ENCODE measurements around the gene FCRL2.
A peak's percentile ranks its signal among the peaks of the same experiment; 100 is the strongest.
"Not testable (repeated sequence)": the region's sequence is repeated elsewhere in the genome, so short reads cannot be mapped to it uniquely, and the experiment has no call there.

Gene FCRL2

DNA sequence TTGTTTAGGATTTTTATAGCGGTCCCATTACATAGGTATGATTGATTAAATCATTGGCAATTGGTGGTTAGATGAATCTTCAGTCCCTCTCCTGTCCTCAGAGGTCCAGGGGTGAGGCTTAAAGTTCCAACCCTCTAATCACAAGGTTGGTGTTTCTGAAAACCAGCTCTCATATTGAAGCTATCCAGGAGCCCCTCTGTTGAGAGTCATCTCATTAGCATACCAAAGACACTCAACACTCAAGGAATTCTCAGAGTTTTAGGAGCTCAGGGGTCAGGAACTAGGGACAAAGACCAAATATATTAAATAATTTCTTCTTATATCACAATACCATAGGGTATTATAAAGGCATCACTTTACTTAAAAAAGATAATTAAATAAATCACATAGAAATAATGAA is 23.3 kb downstream of the FCRL2 start:
- no peak for FAIRE-seq
- no peak for DNase-seq (ENCODE audit: insufficient read length, low spot score)

GRCh38 chr1:157751283-157751682 is 25.6 kb downstream of the FCRL2 start:
- DNase-seq (ENCODE audit: insufficient read length, low spot score) (no peak), FAIRE-seq (no peak)

- FAIRE-seq = no peak
- no peak for DNase-seq (ENCODE audit: insufficient read length, low spot score)
These were observed 28.6 kb downstream of the FCRL2 start for GRCh38 chr1:157748262-157748817.

DNA sequence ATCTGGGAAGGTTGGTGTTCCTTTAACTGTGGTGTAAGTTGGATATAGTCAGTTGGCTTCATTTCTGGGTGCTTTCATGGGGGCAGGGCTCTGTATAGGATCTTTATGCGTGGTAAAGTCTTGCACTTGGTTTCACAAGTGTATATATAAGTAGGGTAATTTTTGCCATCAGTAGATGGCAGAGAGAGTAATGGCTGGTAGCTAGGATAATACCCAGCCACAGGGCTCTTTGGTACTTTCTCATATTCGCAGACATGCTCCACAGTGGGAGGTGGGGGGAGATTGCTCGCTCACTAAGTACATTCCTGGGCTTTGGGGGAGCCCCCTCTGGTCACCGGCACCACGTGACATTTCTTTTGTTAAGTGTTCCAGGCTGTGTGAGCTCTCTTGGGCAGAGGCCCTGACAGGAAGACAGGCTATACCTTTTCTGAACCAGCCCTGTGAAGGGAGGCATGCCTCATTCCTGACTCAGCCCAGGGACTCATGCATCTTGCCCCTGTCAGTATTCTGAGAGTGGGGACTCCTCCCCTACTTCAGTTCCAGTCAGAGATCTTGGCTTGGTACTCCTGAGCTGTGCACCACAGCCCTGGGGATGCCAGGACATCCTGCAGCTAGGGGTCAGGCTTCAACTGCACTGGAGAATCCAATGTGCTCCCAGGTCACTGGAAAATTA is 37.6 kb downstream of the FCRL2 start:
- no peak for DNase-seq (ENCODE audit: insufficient read length, low spot score)
- peak; percentile 66 for FAIRE-seq

- not testable (repeated sequence) for FAIRE-seq; DNase-seq (ENCODE audit: insufficient read length, low spot score)
These were observed 40.9 kb downstream of the FCRL2 start for GRCh38 chr1:157735991-157736390.

DNA sequence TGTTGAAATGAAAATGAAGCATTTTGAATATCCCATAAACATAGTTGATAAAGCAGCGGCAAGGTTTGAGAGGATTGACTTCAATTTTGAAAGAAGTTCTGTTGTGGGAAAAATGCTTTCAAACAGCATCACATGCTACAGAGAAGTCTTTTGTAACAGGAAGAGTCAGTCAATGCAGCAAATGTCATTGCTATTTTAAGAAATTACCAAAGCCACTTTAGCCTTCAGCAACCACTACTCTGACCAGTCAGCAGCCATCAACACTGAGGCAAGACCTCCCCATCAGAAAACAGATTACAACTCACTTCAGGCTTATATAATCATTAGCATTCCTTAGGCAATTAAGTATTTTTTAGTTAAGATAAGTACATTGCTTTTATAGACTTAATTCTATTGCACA is 42.6 kb downstream of the FCRL2 start:
- FAIRE-seq (peak; percentile 55), DNase-seq (ENCODE audit: insufficient read length, low spot score) (no peak)

- FAIRE-seq = no peak
These were observed 44.2 kb downstream of the FCRL2 start for GRCh38 chr1:157732755-157733154.

GRCh38 chr1:157725221-157725577 is 51.7 kb downstream of the FCRL2 start:
- DNase-seq (ENCODE audit: insufficient read length, low spot score) (no peak), FAIRE-seq (no peak)

More at GRCh38 chr1:157732755-157733154, 44.2 kb downstream of the FCRL2 start:
- DNase-seq (ENCODE audit: insufficient read length, low spot score) = no peak

GRCh38 chr1:157724537-157725220 is 52.3 kb downstream of the FCRL2 start:
- DNase-seq (ENCODE audit: insufficient read length, low spot score) (no peak), FAIRE-seq (peak; percentile 4)

GRCh38 chr1:157723157-157723556 is 53.8 kb downstream of the FCRL2 start:
- no peak for FAIRE-seq
- DNase-seq (ENCODE audit: insufficient read length, low spot score) = no peak

DNA sequence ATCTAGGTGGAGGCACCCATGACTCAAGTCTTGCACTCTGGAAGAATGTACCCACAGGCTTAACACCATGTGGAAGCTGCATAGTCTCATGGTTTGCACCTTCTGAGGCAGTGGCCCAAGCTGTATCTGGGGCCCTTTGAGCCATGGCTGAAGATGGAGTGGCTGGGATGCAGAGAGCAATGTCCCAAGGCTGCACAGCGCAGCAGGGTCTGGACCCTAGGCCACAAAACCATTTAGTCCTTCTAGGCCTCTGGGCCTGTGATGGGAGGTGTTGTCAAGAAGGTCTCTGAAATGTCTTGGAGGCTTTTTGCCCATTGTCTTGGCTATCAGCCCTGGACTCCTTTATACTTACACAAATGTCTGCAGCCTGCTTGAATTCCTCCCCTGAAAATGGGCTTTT is 54.9 kb downstream of the FCRL2 start:
- DNase-seq (ENCODE audit: insufficient read length, low spot score) (no peak), FAIRE-seq (no peak)

DNA sequence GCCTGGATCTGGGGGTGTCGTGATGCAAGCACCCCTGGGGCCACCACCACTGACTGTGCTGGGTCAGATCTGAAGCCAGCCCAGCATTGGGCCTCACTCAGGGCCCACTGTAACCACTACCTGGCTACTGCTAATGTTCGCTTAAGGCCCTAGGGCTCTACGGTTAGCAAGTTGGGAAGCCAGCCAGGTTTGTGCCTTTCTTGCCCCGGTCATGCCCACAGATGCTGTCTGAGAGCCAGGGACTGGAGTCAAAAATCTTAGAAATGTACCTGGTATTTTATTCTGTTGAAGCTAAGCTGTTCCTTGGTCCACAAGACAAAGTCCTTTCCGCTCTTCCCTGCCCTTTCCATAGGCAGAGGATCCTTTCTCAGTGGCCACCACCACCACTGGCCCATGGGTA is 61.2 kb downstream of the FCRL2 start:
- DNase-seq (ENCODE audit: insufficient read length, low spot score) (no peak), FAIRE-seq (no peak)

DNA sequence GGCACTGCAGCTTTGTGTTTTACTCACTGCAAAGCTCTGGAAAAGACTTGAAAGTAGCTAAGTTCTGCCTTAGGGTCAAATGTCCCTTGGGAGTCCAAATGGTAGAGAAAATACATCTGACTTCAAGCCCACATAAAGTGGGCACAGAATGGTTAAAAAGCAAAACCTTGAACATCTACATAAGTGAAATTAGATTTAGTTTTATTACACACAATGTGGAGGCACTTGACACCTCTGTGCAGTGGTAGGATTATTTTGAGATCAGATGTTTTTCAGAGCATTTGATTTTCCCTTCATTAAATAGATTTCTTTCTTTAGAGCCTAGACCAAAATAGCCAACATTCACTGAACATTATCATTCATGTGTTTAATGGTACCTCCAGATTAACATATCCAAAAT is 65.1 kb downstream of the FCRL2 start:
- FAIRE-seq (no peak), DNase-seq (ENCODE audit: insufficient read length, low spot score) (no peak)

- peak; percentile 5 for DNase-seq (ENCODE audit: insufficient read length, low spot score)
- peak; percentile 65 for FAIRE-seq
These were observed 72.1 kb downstream of the FCRL2 start for GRCh38 chr1:157704878-157705277.

GRCh38 chr1:157703981-157704380 is 73.0 kb downstream of the FCRL2 start:
- FAIRE-seq = no peak
- no peak for DNase-seq (ENCODE audit: insufficient read length, low spot score)

- no peak for FAIRE-seq
- DNase-seq (ENCODE audit: insufficient read length, low spot score) = no peak
These were observed 74.6 kb downstream of the FCRL2 start for GRCh38 chr1:157702308-157702825.

DNA sequence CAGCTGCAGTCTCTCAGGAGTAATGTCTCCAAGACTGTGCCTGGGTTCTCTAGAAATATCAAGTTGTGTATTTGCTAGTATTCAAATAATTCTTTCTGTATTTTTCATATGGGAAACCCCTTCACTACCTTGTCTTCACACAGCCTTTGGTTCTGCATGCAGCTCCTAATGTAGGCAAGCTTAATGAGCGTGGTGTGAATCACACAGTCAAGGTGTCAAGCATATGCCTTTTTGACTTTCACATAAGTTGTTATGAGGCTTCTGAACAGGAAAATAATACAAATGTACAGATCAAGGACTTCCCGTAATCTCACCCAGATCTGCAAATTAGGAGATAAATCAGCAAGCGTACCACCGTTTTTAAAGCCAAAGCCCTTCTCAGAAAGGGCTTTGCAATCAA is 76.2 kb downstream of the FCRL2 start, which contains the start of gene FCRL3:
FCRL3 (minus strand) TSS at position 38 of the 400 bp plus-strand sequence. CDS start 280 bp downstream, outside the sequence.
- DNase-seq (ENCODE audit: insufficient read length, low spot score) (no peak), FAIRE-seq (peak; percentile 57)

DNA sequence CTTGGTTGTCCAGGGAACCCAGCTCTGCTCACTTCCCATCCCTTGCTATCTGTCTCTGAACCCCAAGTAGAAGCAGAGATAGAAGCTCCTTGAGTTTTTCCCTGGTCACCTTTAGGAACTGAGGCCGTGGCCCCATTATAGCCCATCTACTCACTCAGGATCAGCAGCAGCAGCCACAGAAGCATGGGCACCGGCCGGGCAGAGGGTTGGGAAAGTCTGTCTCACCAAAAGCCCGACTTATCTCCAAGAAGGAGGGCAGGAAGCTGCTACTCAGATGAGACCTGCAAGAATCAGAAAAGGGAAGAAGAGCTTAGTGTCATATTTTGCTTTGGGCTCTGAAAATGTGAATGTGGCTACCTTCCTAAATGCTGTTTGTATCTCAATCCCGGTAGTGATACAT is 76.6 kb downstream of the FCRL2 start:
- DNase-seq (ENCODE audit: insufficient read length, low spot score) (no peak), FAIRE-seq (no peak)

DNA sequence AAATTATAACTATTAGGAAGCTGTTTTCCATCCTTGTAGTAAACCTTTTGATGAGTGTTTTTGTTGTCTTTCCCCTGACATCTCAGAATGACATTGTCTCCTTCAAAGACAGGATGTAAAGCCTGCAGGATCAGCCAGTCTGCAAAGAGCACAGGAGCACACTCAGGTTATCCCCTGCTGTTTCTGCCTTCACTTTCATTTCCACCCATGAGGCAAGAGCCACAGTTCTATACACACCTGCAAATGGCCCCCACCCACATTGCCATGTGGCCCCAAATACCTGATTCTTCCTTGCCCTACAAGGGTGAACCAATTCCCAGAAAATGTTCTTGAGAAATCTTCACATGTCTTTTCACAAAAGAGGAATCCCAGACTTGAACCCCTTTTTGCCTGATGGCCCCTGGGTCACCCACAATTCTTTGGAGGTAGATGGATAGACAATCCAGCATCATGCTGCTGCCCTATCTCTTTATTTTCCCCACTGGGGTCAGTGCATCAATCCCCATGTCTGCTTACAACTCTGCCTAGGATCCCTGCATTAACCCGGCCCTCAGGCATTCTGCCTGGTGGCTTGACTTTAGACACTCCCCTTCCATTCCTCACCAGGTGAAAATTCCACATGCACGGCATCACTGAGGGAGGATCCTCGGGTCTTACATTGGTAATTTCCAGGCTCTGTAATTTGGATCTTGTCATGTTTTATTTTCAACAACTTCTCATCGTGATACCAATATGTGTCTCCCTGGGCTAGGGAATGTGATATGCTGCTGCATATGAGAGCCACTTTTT is 79.0 kb downstream of the FCRL2 start:
- DNase-seq (ENCODE audit: insufficient read length, low spot score) (no peak), FAIRE-seq (peak; percentile 51)

DNA sequence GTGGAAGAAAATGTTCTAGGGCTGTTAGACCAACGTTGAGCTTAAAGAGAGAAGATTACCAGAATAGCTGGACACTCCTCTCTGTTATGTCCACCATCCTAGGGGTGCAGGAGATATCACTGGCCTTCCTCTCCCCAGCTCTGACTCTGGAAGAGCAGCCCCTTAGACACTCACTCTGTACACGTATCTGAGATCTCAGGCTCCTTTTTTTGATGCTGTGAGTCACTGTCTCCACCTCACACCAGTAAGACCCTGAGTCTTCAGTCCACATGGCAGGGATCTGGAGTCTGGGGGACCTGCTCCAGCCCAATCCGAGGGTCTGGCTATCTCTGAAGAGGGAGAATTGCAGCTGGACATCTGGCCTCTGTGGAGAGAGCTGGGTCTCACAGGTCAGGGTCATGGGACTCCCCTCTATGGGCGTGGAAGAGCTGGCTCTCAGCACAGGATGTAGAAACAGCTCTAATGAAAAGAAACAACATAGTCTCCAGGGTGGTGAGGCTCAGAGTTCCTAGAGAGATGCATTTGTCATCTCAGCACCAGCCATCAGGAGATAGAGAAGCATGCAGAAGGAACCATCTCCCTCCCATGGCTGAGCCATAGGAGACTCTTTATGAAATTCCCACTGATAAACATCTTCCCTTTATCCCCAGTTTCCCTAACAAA is 79.8 kb downstream of the FCRL2 start:
- no peak for FAIRE-seq
- no peak for DNase-seq (ENCODE audit: insufficient read length, low spot score)
